Colonic mucosa (tissue), 4 donors: Measurements from ENCODE around the gene SPRED1. TPM values are rescaled to one million over a fixed set of nuclear protein-coding genes. Genes with fewer than 3 reads are reported as not detected.
"Not testable (repeated sequence)": the region's sequence is repeated elsewhere in the genome, so short reads cannot be mapped to it uniquely, and the experiment has no call there.

Source experiments
- DNase-seq: peaks from one replicate; pipeline ENCODE4 v3.0.0-alpha.2; 2020
- H3K27ac ChIP-seq: fragments of 200-600 bp; one replicate; pipeline ENCODE4 v1.8.0; 2021
- H3K27me3 ChIP-seq: fragments of 200-600 bp; one replicate; pipeline ENCODE4 v1.8.0; 2021
- H3K36me3 ChIP-seq: fragments of 200-600 bp; one replicate; pipeline ENCODE4 v1.8.0; 2021
- H3K4me1 ChIP-seq: fragments of 200-600 bp; one replicate; pipeline ENCODE4 v1.8.0; 2021; ENCODE audit warnings: mild to moderate bottlenecking
- H3K4me3 ChIP-seq: fragments of 200-600 bp; one replicate; pipeline ENCODE4 v1.8.0; 2021
- H3K9ac ChIP-seq, 2 donors: one replicate each; pipeline ENCODE4 v1.7.0; 2013; ENCODE audit warnings: control low read depth in 2 of 2, low read depth in 2 of 2, low read length in 2 of 2
- H3K9me3 ChIP-seq: fragments of 200-600 bp; one replicate; pipeline ENCODE4 v1.8.0; 2021
- CTCF ChIP-seq: fragments of 200-600 bp; IDR thresholded peaks from one replicate; pipeline ENCODE4 v1.8.0; 2022; ENCODE audit warnings: antibody characterized with exemption, mild to moderate bottlenecking
- intact Hi-C: fragments of 100-400 bp; cut with DNase I; formaldehyde crosslinking; loops from one replicate; pipeline ENCODE4 v1.14.1; 2022
- total RNA-seq, 2 donors: library from RNA; stranded (reverse); fragmentation: NEBNext Ultra II Directional in 1 of 2; extraction: Animal tissue kit (Norgen Biotek cat#: 25700) in 1 of 2; gene quantifications; one replicate each; pipeline ENCODE4 v1.2.1, GENCODE V29; 2021
- donor health status: healthy.
- donor health status: DM: no; HTN: no; CAD: no.
- donor health status: DM: no; HTN: no; CAD: no.

The SPRED1 gene
- total RNA-seq, 2 donors from 2014 or later, result 26.8 to 28.0 TPM

GRCh38 chr15:38271144-38271543 lies 18.5 kb downstream of the SPRED1 start:
- Histone ChIP-seq H3K9me3 (no peaks in the 10 kb centered on the region), H3K27ac (no peak overlapping the region), H3K36me3 (no peaks in the 10 kb centered on the region), H3K4me3 (no peak overlapping the region), H3K9ac (no peak overlapping the region), H3K4me1 (no peaks in the 10 kb centered on the region), H3K27me3 (no peaks in the 10 kb centered on the region)
- no peak for TF ChIP-seq CTCF
- intact Hi-C loops, result no loop called here
- no peak for DNase-seq

- no peak overlapping the region for H3K27ac ChIP-seq
- H3K4me3 ChIP-seq, result no peak overlapping the region
- no peaks in the 10 kb centered on the region for H3K9me3 ChIP-seq
- no peak overlapping the region for H3K9ac ChIP-seq
- no peak for DNase-seq
- H3K36me3 ChIP-seq, result no peaks in the 10 kb centered on the region
- TF ChIP-seq CTCF, result no peak
- no peaks in the 10 kb centered on the region for H3K27me3 ChIP-seq
- H3K4me1 ChIP-seq, result no peaks in the 10 kb centered on the region
- intact Hi-C loops, result no loop called here
Measured at GRCh38 chr15:38271895-38272294, 19.3 kb downstream of the SPRED1 start.

GRCh38 chr15:38272431-38272830 lies 19.8 kb downstream of the SPRED1 start:
- H3K27me3 ChIP-seq, DNase-seq, H3K36me3 ChIP-seq, intact Hi-C loops, H3K9me3 ChIP-seq, H3K27ac ChIP-seq, H3K9ac ChIP-seq, H3K4me3 ChIP-seq, H3K4me1 ChIP-seq: not testable (repeated sequence)

- no peak for TF ChIP-seq CTCF
- intact Hi-C loops, result no loop called here
- Histone ChIP-seq H3K9ac (no peak overlapping the region), H3K27me3 (no peaks in the 10 kb centered on the region), H3K36me3 (no peaks in the 10 kb centered on the region), H3K4me3 (no peak overlapping the region), H3K9me3 (no peaks in the 10 kb centered on the region), H3K4me1 (no peaks in the 10 kb centered on the region), H3K27ac (no peak overlapping the region)
- no peak for DNase-seq
Measured at GRCh38 chr15:38274135-38274534, 21.5 kb downstream of the SPRED1 start.

DNA sequence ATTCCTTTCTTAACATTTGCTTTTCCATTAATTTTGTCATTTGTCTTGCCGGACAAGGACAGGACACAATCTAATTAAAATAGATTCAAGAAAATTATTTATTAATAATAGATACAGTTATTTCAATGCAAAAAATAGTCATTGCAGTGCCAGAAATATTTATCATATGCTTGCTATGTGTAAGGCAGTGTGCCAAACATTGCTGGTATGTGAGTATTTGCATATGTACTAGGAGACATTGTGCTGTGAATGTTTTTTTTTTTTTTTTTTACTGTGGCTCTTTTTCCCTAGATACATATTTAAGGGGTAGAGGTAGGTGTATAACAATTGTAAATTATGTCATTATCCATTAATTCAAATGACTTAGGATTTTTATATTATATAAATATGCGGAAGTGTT lies 23.3 kb downstream of the SPRED1 start:
- intact Hi-C loops, result no loop called here
- Histone ChIP-seq H3K36me3 (no peaks in the 10 kb centered on the region), H3K4me3 (no peak overlapping the region), H3K4me1 (no peaks in the 10 kb centered on the region), H3K9me3 (no peaks in the 10 kb centered on the region), H3K27ac (no peak overlapping the region), H3K9ac (no peak overlapping the region), H3K27me3 (no peaks in the 10 kb centered on the region)
- no peak for DNase-seq
- TF ChIP-seq CTCF, result no peak

DNA sequence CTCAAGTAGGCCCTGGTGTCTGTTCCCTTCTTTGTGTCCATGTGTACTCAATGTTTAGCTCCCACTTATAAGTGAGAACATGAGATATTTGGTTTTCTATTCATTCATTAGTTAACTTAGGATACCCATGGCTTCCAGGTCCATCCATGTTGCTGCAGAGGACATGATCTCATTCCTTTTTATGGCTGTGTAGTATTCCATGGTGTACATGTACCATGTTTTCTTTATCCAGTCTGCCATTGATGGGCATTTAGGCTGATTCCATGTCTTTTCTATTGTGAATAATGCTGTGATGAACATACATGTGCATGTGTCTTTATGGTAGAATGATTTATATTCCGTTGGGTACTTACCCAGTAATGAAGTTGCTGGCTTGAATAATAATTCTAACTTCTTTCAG lies 24.6 kb downstream of the SPRED1 start:
- H3K9ac ChIP-seq, H3K36me3 ChIP-seq, H3K9me3 ChIP-seq, H3K27me3 ChIP-seq, DNase-seq, H3K27ac ChIP-seq, H3K4me3 ChIP-seq, H3K4me1 ChIP-seq, intact Hi-C loops: not testable (repeated sequence)

GRCh38 chr15:38281031-38281430 lies 28.4 kb downstream of the SPRED1 start:
- no peak for DNase-seq
- H3K4me3 ChIP-seq, result no peak overlapping the region
- no peak overlapping the region for H3K27ac ChIP-seq
- intact Hi-C loops, result no loop called here
- no peaks in the 10 kb centered on the region for H3K9me3 ChIP-seq
- TF ChIP-seq CTCF, result no peak
- no peaks in the 10 kb centered on the region for H3K36me3 ChIP-seq
- H3K4me1 ChIP-seq, result no peaks in the 10 kb centered on the region
- H3K27me3 ChIP-seq, result no peaks in the 10 kb centered on the region
- H3K9ac ChIP-seq, result no peak overlapping the region
